GM23338 (cell line): ENCODE results near the gene S100A8. TPM values are rescaled to one million over a fixed set of nuclear protein-coding genes. Genes with fewer than 3 reads are reported as not detected.

ENCODE experiments used
- ATAC-seq: fragments of 200-7000 bp; cut with Tn5 transposase; 3 replicates; pipeline ENCODE4 v1.9.1; 2020
- DNase-seq: peaks from one replicate; pipeline ENCODE4 v3.0.0-alpha.2; 2015; ENCODE audit warnings: low spot score
- H2AFZ ChIP-seq: fragments of 200-600 bp; sonication (generic); 2 replicates; pipeline ENCODE4 v1.8.0; 2016; ENCODE audit warnings: antibody characterized with exemption, mild to moderate bottlenecking, moderate library complexity
- H3F3A ChIP-seq: fragments of 200-600 bp; sonication (generic); replicated peaks from 2 replicates; pipeline ENCODE4 v1.8.0; 2017; ENCODE audit warnings: antibody characterized with exemption, mixed run types, low read depth
- H3K27ac ChIP-seq: fragments of 200-600 bp; sonication (generic); 2 replicates; pipeline ENCODE4 v1.6.1; 2016; ENCODE audit warnings: low read depth
- H3K27me3 ChIP-seq: fragments of 200-600 bp; sonication (generic); 2 replicates; pipeline ENCODE4 v1.8.0; 2016; ENCODE audit warnings: mild to moderate bottlenecking, mixed run types, moderate library complexity; ENCODE audit not compliant: insufficient read depth
- H3K36me3 ChIP-seq: fragments of 200-600 bp; sonication (generic); 2 replicates; pipeline ENCODE4 v1.8.0; 2016; ENCODE audit warnings: mild to moderate bottlenecking; ENCODE audit not compliant: insufficient read depth
- H3K4me1 ChIP-seq: fragments of 200-600 bp; sonication (generic); 2 replicates; pipeline ENCODE4 v1.8.0; 2016; ENCODE audit warnings: mild to moderate bottlenecking, moderate library complexity; ENCODE audit not compliant: insufficient read depth
- H3K4me2 ChIP-seq: fragments of 200-600 bp; sonication (generic); 2 replicates; pipeline ENCODE4 v1.7.1; 2017; ENCODE audit warnings: mixed run types
- H3K4me3 ChIP-seq: fragments of 200-600 bp; sonication (generic); 2 replicates; pipeline ENCODE4 v1.6.1; 2016; ENCODE audit warnings: mixed run types
- H3K79me2 ChIP-seq: fragments of 200-600 bp; sonication (generic); replicated peaks from 2 replicates; pipeline ENCODE4 v1.8.0; 2017; ENCODE audit warnings: mild to moderate bottlenecking; ENCODE audit not compliant: insufficient read depth
- H3K9me2 ChIP-seq: fragments of 200-600 bp; sonication (generic); 2 replicates; pipeline ENCODE4 v1.8.0; 2017; ENCODE audit not compliant: insufficient read depth
- H4K20me1 ChIP-seq: fragments of 200-600 bp; sonication (generic); replicated peaks from 2 replicates; pipeline ENCODE4 v1.8.0; 2017; ENCODE audit warnings: mild to moderate bottlenecking; ENCODE audit not compliant: insufficient read depth
- H3K27ac Mint-ChIP-seq: 2 replicates; pipeline ENCODE4 v1.8.0; 2020; ENCODE audit warnings: inconsistent platforms, mild to moderate bottlenecking, moderate library complexity, mixed read lengths
- H3K27me3 Mint-ChIP-seq: 3 replicates; pipeline ENCODE4 v1.8.0; 2022; ENCODE audit warnings: low read depth, mild to moderate bottlenecking, moderate library complexity, mixed read lengths, inconsistent platforms; ENCODE audit not compliant: insufficient read depth, poor library complexity
- H3K36me3 Mint-ChIP-seq: 3 replicates; pipeline ENCODE4 v1.8.0; 2021; ENCODE audit warnings: low read depth, mild to moderate bottlenecking, inconsistent platforms, moderate library complexity, mixed read lengths
- H3K4me1 Mint-ChIP-seq: 3 replicates; pipeline ENCODE4 v1.8.0; 2020; ENCODE audit warnings: mild to moderate bottlenecking, inconsistent platforms, mixed read lengths
- H3K4me3 Mint-ChIP-seq: 3 replicates; pipeline ENCODE4 v1.8.0; 2021; ENCODE audit warnings: moderate library complexity, mild to moderate bottlenecking, inconsistent platforms, mixed read lengths
- H3K9me3 Mint-ChIP-seq: 3 replicates; pipeline ENCODE4 v1.8.0; 2020; ENCODE audit warnings: moderate library complexity, mild to moderate bottlenecking, inconsistent platforms, mixed read lengths
- CREB1 ChIP-seq: fragments of 250-450 bp; sonication (Bioruptor Pico); IDR thresholded peaks from 2 replicates; pipeline ENCODE4 v1.5.0; 2020; ENCODE audit warnings: low read depth, mild to moderate bottlenecking, moderate library complexity
- EZH2 ChIP-seq: fragments of 200-600 bp; sonication (generic); IDR thresholded peaks from one replicate; pipeline ENCODE4 v1.8.0; 2017; ENCODE audit warnings: antibody characterized with exemption, mild to moderate bottlenecking, low read depth; ENCODE audit not compliant: unreplicated experiment
- EZH2phosphoT487 ChIP-seq: fragments of 200-600 bp; sonication (generic); IDR thresholded peaks from one replicate; pipeline ENCODE4 v1.8.1; 2018; ENCODE audit warnings: antibody characterized with exemption; ENCODE audit not compliant: unreplicated experiment
- JUNB ChIP-seq: IDR thresholded peaks from one replicate; pipeline ENCODE4 v1.6.1; 2016; ENCODE audit warnings: antibody characterized with exemption; ENCODE audit not compliant: unreplicated experiment
- NANOG ChIP-seq: IDR thresholded peaks from 2 replicates; pipeline ENCODE4 v1.6.1; 2016; ENCODE audit warnings: antibody characterized with exemption, borderline replicate concordance
- POLR2AphosphoS5 ChIP-seq: IDR thresholded peaks from 2 replicates; pipeline ENCODE4 v1.6.1; 2016; ENCODE audit warnings: antibody characterized with exemption, low read depth
- STAT1 ChIP-seq: IDR thresholded peaks from one replicate; pipeline ENCODE4 v1.6.1; 2016; ENCODE audit warnings: antibody characterized with exemption; ENCODE audit not compliant: unreplicated experiment
- polyA plus RNA-seq: library from polyadenylated mRNA; unstranded; fragments of >200 nt; fragmentation: Nextera tagmentation; extraction: Ambion mirVana; gene quantifications from 2 replicates; pipeline ENCODE4 v1.2.1, GENCODE V29; 2016
- total RNA-seq: library from RNA; depleted of rRNA; stranded (reverse); fragments of >200 nt; shearing (Covaris generic); gene quantifications from 2 replicates; pipeline ENCODE4 v1.2.3, GENCODE V29; 2014
- TF ChIP-seq, protein P1 (sequence below), 2 experiments: fragments of 200-600 bp in 1 of 2; sonication (generic) in 1 of 2; conservative IDR thresholded peaks; 2 replicates each; pipeline versions ENCODE4 v1.5.1 to v1.6.1; 2016 to 2017; ENCODE audit warnings: antibody characterized with exemption in 2 of 2, low read depth in 2 of 2, mild to moderate bottlenecking in 2 of 2, moderate library complexity in 1 of 2
- TF ChIP-seq, protein P2 (sequence below): IDR thresholded peaks from one replicate; pipeline ENCODE4 v1.6.1; 2018; ENCODE audit warnings: antibody characterized with exemption; ENCODE audit not compliant: unreplicated experiment
- TF ChIP-seq, protein P3 (sequence below): fragments of 250-450 bp; sonication (Bioruptor Pico); IDR thresholded peaks from 2 replicates; pipeline ENCODE4 v1.5.0; 2020; ENCODE audit warnings: mild to moderate bottlenecking, moderate library complexity
- TF ChIP-seq, protein P4 (sequence below): IDR thresholded peaks from 2 replicates; pipeline ENCODE4 v1.6.1; 2016; ENCODE audit warnings: antibody characterized with exemption

Gene S100A8
- total and polyA plus RNA-seq, 2 experiments from 2014 or later: not detected

DNA sequence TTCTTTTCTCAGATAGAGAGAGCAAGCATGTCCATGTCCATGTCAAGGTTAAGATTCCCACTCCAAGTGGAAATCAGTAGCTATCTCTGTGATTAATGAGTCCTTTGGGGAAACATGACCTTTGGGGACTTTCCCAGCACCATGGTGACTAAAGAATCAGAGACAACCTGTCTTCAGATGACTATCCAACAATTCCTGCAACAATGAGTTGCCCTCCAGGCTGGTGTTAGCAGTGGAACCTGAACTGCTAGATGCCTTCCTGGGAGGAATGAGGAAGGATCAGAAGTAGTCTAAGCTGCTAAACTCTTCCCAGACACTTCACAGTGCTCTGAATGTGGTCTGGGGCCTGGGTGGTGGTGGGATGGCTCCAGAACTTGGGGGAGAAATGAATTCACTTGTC, 26.7 kb downstream of the S100A8 start:
- TF ChIP-seq JUNB: no peak
- no peak for TF ChIP-seq STAT1
- TF ChIP-seq, protein P1, sequence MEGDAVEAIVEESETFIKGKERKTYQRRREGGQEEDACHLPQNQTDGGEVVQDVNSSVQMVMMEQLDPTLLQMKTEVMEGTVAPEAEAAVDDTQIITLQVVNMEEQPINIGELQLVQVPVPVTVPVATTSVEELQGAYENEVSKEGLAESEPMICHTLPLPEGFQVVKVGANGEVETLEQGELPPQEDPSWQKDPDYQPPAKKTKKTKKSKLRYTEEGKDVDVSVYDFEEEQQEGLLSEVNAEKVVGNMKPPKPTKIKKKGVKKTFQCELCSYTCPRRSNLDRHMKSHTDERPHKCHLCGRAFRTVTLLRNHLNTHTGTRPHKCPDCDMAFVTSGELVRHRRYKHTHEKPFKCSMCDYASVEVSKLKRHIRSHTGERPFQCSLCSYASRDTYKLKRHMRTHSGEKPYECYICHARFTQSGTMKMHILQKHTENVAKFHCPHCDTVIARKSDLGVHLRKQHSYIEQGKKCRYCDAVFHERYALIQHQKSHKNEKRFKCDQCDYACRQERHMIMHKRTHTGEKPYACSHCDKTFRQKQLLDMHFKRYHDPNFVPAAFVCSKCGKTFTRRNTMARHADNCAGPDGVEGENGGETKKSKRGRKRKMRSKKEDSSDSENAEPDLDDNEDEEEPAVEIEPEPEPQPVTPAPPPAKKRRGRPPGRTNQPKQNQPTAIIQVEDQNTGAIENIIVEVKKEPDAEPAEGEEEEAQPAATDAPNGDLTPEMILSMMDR (conservative IDR thresholded peaks at IDR 0.05; ENCODE audit: low read depth in 2 of 2): no peak
- no peak for TF ChIP-seq CREB1 (CRISPR knock-in tag)
- TF ChIP-seq, protein P2, sequence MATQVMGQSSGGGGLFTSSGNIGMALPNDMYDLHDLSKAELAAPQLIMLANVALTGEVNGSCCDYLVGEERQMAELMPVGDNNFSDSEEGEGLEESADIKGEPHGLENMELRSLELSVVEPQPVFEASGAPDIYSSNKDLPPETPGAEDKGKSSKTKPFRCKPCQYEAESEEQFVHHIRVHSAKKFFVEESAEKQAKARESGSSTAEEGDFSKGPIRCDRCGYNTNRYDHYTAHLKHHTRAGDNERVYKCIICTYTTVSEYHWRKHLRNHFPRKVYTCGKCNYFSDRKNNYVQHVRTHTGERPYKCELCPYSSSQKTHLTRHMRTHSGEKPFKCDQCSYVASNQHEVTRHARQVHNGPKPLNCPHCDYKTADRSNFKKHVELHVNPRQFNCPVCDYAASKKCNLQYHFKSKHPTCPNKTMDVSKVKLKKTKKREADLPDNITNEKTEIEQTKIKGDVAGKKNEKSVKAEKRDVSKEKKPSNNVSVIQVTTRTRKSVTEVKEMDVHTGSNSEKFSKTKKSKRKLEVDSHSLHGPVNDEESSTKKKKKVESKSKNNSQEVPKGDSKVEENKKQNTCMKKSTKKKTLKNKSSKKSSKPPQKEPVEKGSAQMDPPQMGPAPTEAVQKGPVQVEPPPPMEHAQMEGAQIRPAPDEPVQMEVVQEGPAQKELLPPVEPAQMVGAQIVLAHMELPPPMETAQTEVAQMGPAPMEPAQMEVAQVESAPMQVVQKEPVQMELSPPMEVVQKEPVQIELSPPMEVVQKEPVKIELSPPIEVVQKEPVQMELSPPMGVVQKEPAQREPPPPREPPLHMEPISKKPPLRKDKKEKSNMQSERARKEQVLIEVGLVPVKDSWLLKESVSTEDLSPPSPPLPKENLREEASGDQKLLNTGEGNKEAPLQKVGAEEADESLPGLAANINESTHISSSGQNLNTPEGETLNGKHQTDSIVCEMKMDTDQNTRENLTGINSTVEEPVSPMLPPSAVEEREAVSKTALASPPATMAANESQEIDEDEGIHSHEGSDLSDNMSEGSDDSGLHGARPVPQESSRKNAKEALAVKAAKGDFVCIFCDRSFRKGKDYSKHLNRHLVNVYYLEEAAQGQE: no peak
- TF ChIP-seq EZH2: no peak
- TF ChIP-seq POLR2AphosphoS5: no peak
- no peak for TF ChIP-seq EZH2phosphoT487
- TF ChIP-seq NANOG: no peak
- TF ChIP-seq, protein P3, sequence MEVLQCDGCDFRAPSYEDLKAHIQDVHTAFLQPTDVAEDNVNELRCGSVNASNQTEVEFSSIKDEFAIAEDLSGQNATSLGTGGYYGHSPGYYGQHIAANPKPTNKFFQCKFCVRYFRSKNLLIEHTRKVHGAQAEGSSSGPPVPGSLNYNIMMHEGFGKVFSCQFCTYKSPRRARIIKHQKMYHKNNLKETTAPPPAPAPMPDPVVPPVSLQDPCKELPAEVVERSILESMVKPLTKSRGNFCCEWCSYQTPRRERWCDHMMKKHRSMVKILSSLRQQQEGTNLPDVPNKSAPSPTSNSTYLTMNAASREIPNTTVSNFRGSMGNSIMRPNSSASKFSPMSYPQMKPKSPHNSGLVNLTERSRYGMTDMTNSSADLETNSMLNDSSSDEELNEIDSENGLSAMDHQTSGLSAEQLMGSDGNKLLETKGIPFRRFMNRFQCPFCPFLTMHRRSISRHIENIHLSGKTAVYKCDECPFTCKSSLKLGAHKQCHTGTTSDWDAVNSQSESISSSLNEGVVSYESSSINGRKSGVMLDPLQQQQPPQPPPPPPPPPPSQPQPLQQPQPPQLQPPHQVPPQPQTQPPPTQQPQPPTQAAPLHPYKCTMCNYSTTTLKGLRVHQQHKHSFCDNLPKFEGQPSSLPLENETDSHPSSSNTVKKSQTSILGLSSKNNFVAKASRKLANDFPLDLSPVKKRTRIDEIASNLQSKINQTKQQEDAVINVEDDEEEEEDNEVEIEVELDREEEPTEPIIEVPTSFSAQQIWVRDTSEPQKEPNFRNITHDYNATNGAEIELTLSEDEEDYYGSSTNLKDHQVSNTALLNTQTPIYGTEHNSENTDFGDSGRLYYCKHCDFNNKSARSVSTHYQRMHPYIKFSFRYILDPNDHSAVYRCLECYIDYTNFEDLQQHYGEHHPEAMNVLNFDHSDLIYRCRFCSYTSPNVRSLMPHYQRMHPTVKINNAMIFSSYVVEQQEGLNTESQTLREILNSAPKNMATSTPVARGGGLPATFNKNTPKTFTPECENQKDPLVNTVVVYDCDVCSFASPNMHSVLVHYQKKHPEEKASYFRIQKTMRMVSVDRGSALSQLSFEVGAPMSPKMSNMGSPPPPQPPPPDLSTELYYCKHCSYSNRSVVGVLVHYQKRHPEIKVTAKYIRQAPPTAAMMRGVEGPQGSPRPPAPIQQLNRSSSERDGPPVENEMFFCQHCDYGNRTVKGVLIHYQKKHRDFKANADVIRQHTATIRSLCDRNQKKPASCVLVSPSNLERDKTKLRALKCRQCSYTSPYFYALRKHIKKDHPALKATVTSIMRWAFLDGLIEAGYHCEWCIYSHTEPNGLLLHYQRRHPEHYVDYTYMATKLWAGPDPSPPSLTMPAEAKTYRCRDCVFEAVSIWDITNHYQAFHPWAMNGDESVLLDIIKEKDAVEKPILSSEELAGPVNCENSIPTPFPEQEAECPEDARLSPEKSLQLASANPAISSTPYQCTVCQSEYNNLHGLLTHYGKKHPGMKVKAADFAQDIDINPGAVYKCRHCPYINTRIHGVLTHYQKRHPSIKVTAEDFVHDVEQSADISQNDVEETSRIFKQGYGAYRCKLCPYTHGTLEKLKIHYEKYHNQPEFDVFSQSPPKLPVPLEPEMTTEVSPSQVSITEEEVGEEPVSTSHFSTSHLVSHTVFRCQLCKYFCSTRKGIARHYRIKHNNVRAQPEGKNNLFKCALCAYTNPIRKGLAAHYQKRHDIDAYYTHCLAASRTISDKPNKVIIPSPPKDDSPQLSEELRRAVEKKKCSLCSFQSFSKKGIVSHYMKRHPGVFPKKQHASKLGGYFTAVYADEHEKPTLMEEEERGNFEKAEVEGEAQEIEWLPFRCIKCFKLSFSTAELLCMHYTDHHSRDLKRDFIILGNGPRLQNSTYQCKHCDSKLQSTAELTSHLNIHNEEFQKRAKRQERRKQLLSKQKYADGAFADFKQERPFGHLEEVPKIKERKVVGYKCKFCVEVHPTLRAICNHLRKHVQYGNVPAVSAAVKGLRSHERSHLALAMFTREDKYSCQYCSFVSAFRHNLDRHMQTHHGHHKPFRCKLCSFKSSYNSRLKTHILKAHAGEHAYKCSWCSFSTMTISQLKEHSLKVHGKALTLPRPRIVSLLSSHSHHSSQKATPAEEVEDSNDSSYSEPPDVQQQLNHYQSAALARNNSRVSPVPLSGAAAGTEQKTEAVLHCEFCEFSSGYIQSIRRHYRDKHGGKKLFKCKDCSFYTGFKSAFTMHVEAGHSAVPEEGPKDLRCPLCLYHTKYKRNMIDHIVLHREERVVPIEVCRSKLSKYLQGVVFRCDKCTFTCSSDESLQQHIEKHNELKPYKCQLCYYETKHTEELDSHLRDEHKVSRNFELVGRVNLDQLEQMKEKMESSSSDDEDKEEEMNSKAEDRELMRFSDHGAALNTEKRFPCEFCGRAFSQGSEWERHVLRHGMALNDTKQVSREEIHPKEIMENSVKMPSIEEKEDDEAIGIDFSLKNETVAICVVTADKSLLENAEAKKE: no peak
- TF ChIP-seq, protein P4, sequence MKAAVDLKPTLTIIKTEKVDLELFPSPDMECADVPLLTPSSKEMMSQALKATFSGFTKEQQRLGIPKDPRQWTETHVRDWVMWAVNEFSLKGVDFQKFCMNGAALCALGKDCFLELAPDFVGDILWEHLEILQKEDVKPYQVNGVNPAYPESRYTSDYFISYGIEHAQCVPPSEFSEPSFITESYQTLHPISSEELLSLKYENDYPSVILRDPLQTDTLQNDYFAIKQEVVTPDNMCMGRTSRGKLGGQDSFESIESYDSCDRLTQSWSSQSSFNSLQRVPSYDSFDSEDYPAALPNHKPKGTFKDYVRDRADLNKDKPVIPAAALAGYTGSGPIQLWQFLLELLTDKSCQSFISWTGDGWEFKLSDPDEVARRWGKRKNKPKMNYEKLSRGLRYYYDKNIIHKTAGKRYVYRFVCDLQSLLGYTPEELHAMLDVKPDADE: no peak
- no peak overlapping the region for H3K4me3 ChIP-seq
- H3K4me1 Mint-ChIP-seq: no peaks in the 10 kb centered on the region
- H3K36me3 ChIP-seq: no peaks in the 10 kb centered on the region
- peaks cover 3% of the 10 kb centered on the region for H3K27me3 Mint-ChIP-seq
- ATAC-seq (no peak), DNase-seq (no peak)
- no peaks in the 10 kb centered on the region for H3F3A ChIP-seq
- H3K27ac Mint-ChIP-seq: no peak overlapping the region
- no peaks in the 10 kb centered on the region for H3K9me3 Mint-ChIP-seq
- H3K79me2 ChIP-seq: no peaks in the 10 kb centered on the region
- H3K9me2 ChIP-seq: no peaks in the 10 kb centered on the region; the same call in 1 of the 2 replicates
- H3K27ac ChIP-seq: no peak overlapping the region
- H4K20me1 ChIP-seq: no peaks in the 10 kb centered on the region
- H3K4me3 Mint-ChIP-seq: no peak overlapping the region
- no peak overlapping the region for H3K4me2 ChIP-seq
- H3K4me1 ChIP-seq: no peaks in the 10 kb centered on the region
- no peaks in the 10 kb centered on the region for H3K36me3 Mint-ChIP-seq
- no peak overlapping the region for H2AFZ ChIP-seq
- H3K27me3 ChIP-seq: no peaks in the 10 kb centered on the region
